Upper lobe of left lung (tissue), 4 donors: ENCODE measurements around the gene EPN1.

Experiments used
- EP300 ChIP-seq, 4 donors: sonication (generic); formaldehyde crosslinking; IDR thresholded peaks; one replicate each; pipeline ENCODE4 v1.5.1; 2017; ENCODE audit warnings: antibody characterized with exemption in 4 of 4, control low read depth in 2 of 4
- POLR2A ChIP-seq, 4 donors: fragments of 450-650 bp; IDR thresholded peaks; one replicate each; pipeline ENCODE4 v1.5.1; 2016 to 2017; ENCODE audit warnings: antibody characterized with exemption in 4 of 4, mild to moderate bottlenecking in 2 of 4
- POLR2AphosphoS5 ChIP-seq, 2 donors: sonication (generic); formaldehyde crosslinking; IDR thresholded peaks; one replicate each; pipeline ENCODE4 v1.5.1; 2017; ENCODE audit warnings: antibody characterized with exemption in 2 of 2
- TF ChIP-seq, protein P1 (sequence below), 6 experiments: fragments of 450-650 bp in 4 of 6; fragments of 200-600 bp in 2 of 6; sonication (generic) in 2 of 6; IDR thresholded peaks; one replicate each; pipeline ENCODE4 v1.5.1; 2016 to 2019; ENCODE audit warnings: antibody characterized with exemption in 6 of 6

DNA sequence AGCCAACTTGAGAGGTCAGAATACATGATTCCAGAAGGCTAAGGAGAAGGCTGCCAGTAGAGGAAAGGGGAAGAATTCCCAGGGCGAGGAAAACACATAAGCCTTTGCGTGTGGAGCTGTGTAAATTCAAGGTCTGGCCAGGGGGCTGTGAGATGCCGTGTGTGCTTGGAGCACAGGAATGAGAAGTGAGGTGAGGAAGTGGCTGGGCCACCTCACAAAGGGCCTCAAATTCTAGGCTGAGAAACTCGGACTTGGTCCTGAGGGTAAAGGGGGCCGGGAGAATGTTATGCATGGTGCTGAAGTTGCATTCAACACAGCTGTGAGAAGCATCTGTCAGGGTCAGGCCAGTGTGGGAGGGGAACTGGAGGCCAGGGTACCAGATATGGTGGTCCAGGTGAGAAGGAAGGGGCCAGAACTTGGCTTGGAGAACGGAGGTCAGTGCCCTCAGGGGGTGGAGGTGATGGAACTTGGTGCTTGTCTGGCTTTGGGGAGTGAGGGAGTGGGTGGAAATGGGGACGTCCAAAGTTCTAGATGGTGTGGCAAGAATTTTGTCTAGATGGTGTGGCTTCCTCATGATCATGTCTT is 39.1 kb upstream of the EPN1 start:
- TF ChIP-seq, protein P1, sequence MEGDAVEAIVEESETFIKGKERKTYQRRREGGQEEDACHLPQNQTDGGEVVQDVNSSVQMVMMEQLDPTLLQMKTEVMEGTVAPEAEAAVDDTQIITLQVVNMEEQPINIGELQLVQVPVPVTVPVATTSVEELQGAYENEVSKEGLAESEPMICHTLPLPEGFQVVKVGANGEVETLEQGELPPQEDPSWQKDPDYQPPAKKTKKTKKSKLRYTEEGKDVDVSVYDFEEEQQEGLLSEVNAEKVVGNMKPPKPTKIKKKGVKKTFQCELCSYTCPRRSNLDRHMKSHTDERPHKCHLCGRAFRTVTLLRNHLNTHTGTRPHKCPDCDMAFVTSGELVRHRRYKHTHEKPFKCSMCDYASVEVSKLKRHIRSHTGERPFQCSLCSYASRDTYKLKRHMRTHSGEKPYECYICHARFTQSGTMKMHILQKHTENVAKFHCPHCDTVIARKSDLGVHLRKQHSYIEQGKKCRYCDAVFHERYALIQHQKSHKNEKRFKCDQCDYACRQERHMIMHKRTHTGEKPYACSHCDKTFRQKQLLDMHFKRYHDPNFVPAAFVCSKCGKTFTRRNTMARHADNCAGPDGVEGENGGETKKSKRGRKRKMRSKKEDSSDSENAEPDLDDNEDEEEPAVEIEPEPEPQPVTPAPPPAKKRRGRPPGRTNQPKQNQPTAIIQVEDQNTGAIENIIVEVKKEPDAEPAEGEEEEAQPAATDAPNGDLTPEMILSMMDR (IDR thresholded peaks at IDR 0.05): no peak
- TF ChIP-seq POLR2AphosphoS5 (IDR thresholded peaks at IDR 0.05) (no peak), POLR2A (IDR thresholded peaks at IDR 0.05) (no peak), EP300 (IDR thresholded peaks at IDR 0.05) (no peak)
